NT2/D1 (cell line): Measurements from ENCODE around the gene WDR86.

Source experiments
- SUZ12 ChIP-seq: IDR thresholded peaks from 2 replicates; pipeline ENCODE4 v1.6.1; 2011; ENCODE audit not compliant: insufficient read length, insufficient read depth; ENCODE audit errors: extremely low read depth
- YY1 ChIP-seq: IDR thresholded peaks from 2 replicates; pipeline ENCODE4 v1.6.1; 2011; ENCODE audit not compliant: insufficient read length, insufficient read depth

GRCh38 chr7:151386301-151387160 lies 23.3 kb downstream of the WDR86 start:
- TF ChIP-seq YY1 = no peak
- TF ChIP-seq SUZ12 = no peak
